ENCODE data around the gene DLG2.

Gene DLG2

GRCh38 chr11:84117394-84117793 lies 1509.8 kb downstream of the DLG2 start:
- no peak for TF ChIP-seq SIN3A (IDR thresholded peaks at IDR 0.05; ENCODE audit: borderline replicate concordance, insufficient read depth, low read length)
- TF ChIP-seq TAF1 (IDR thresholded peaks at IDR 0.05; ENCODE audit: borderline replicate concordance, insufficient read depth, low read length): no peak
- no peak for TF ChIP-seq POLR2AphosphoS5 (IDR thresholded peaks at IDR 0.05; ENCODE audit: low read depth, low read length)
- TF ChIP-seq, protein P1, sequence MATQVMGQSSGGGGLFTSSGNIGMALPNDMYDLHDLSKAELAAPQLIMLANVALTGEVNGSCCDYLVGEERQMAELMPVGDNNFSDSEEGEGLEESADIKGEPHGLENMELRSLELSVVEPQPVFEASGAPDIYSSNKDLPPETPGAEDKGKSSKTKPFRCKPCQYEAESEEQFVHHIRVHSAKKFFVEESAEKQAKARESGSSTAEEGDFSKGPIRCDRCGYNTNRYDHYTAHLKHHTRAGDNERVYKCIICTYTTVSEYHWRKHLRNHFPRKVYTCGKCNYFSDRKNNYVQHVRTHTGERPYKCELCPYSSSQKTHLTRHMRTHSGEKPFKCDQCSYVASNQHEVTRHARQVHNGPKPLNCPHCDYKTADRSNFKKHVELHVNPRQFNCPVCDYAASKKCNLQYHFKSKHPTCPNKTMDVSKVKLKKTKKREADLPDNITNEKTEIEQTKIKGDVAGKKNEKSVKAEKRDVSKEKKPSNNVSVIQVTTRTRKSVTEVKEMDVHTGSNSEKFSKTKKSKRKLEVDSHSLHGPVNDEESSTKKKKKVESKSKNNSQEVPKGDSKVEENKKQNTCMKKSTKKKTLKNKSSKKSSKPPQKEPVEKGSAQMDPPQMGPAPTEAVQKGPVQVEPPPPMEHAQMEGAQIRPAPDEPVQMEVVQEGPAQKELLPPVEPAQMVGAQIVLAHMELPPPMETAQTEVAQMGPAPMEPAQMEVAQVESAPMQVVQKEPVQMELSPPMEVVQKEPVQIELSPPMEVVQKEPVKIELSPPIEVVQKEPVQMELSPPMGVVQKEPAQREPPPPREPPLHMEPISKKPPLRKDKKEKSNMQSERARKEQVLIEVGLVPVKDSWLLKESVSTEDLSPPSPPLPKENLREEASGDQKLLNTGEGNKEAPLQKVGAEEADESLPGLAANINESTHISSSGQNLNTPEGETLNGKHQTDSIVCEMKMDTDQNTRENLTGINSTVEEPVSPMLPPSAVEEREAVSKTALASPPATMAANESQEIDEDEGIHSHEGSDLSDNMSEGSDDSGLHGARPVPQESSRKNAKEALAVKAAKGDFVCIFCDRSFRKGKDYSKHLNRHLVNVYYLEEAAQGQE (IDR thresholded peaks at IDR 0.05; ENCODE audit: insufficient read depth in 1 of 2, low read depth in 2 of 2, low read length in 2 of 2): no peak
- TF ChIP-seq FOXP2 (optimal IDR thresholded peaks at IDR 0.05; ENCODE audit: borderline replicate concordance, extremely low read depth, extremely low read length, insufficient read depth): no peak

- no peak for TF ChIP-seq FOXP2 (optimal IDR thresholded peaks at IDR 0.05; ENCODE audit: borderline replicate concordance, extremely low read depth, extremely low read length, insufficient read depth)
- TF ChIP-seq, protein P1 (IDR thresholded peaks at IDR 0.05; ENCODE audit: insufficient read depth in 1 of 2, low read depth in 2 of 2, low read length in 2 of 2): no peak
- TF ChIP-seq POLR2AphosphoS5 (IDR thresholded peaks at IDR 0.05; ENCODE audit: low read depth, low read length): no peak
Observed at GRCh38 chr11:84106541-84106940, 1520.6 kb downstream of the DLG2 start.

- TF ChIP-seq SIN3A (IDR thresholded peaks at IDR 0.05; ENCODE audit: borderline replicate concordance, insufficient read depth, low read length) (no peak), TAF1 (IDR thresholded peaks at IDR 0.05; ENCODE audit: borderline replicate concordance, insufficient read depth, low read length) (no peak), FOXP2 (optimal IDR thresholded peaks at IDR 0.05; ENCODE audit: borderline replicate concordance, extremely low read depth, extremely low read length, insufficient read depth) (no peak), POLR2AphosphoS5 (IDR thresholded peaks at IDR 0.05; ENCODE audit: low read depth, low read length) (no peak)
- TF ChIP-seq, protein P1 (IDR thresholded peaks at IDR 0.05; ENCODE audit: insufficient read depth in 1 of 2, low read depth in 2 of 2, low read length in 2 of 2): no peak
Observed at GRCh38 chr11:84105148-84105547, 1522.0 kb downstream of the DLG2 start.

DNA sequence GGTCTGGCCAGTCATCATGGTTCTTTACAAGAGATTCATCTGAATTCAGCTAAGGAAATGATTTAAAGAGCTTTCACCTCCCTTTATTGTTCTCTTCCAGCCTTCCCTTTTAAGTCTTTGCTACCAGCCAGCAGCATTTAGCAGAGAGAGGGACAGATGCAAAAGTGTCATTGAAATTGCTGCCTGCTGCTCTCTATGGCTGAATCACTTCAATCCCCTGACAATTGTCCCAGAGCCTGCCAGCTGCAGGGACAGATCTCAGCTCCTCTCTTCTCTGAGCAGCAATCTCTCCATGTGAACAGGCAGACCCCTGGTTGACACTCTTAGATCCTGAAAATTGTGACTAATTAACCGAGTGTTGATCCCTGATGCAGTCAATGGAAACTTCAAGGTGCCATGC lies 1524.0 kb downstream of the DLG2 start:
- TF ChIP-seq FOXP2 (optimal IDR thresholded peaks at IDR 0.05; ENCODE audit: borderline replicate concordance, extremely low read depth, extremely low read length, insufficient read depth) (no peak), TAF1 (IDR thresholded peaks at IDR 0.05; ENCODE audit: borderline replicate concordance, insufficient read depth, low read length) (no peak), SIN3A (IDR thresholded peaks at IDR 0.05; ENCODE audit: borderline replicate concordance, insufficient read depth, low read length) (no peak)
- TF ChIP-seq, protein P1 (IDR thresholded peaks at IDR 0.05; ENCODE audit: insufficient read depth in 1 of 2, low read depth in 2 of 2, low read length in 2 of 2): no peak

- TF ChIP-seq POLR2AphosphoS5 (IDR thresholded peaks at IDR 0.05; ENCODE audit: low read depth, low read length) (no peak), FOXP2 (optimal IDR thresholded peaks at IDR 0.05; ENCODE audit: borderline replicate concordance, extremely low read depth, extremely low read length, insufficient read depth) (no peak), TAF1 (IDR thresholded peaks at IDR 0.05; ENCODE audit: borderline replicate concordance, insufficient read depth, low read length) (no peak), SIN3A (IDR thresholded peaks at IDR 0.05; ENCODE audit: borderline replicate concordance, insufficient read depth, low read length) (no peak)
- TF ChIP-seq, protein P1 (IDR thresholded peaks at IDR 0.05; ENCODE audit: insufficient read depth in 1 of 2, low read depth in 2 of 2, low read length in 2 of 2): no peak
Observed at GRCh38 chr11:84097186-84097585, 1530.0 kb downstream of the DLG2 start.
